HG03378 (cell line): ENCODE results near the gene GPR45.
"Not testable (repeated sequence)": the region's sequence is repeated elsewhere in the genome, so short reads cannot be mapped to it uniquely, and the experiment has no call there.

ENCODE experiments used
- ATAC-seq: cut with Tn5 transposase; IDR thresholded peaks from one replicate; pipeline ENCODE4 v1.9.1; 2021; ENCODE audit warnings: mild to moderate bottlenecking, moderate library complexity; ENCODE audit not compliant: unreplicated experiment

GPR45 gene, protein sequence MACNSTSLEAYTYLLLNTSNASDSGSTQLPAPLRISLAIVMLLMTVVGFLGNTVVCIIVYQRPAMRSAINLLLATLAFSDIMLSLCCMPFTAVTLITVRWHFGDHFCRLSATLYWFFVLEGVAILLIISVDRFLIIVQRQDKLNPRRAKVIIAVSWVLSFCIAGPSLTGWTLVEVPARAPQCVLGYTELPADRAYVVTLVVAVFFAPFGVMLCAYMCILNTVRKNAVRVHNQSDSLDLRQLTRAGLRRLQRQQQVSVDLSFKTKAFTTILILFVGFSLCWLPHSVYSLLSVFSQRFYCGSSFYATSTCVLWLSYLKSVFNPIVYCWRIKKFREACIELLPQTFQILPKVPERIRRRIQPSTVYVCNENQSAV

DNA sequence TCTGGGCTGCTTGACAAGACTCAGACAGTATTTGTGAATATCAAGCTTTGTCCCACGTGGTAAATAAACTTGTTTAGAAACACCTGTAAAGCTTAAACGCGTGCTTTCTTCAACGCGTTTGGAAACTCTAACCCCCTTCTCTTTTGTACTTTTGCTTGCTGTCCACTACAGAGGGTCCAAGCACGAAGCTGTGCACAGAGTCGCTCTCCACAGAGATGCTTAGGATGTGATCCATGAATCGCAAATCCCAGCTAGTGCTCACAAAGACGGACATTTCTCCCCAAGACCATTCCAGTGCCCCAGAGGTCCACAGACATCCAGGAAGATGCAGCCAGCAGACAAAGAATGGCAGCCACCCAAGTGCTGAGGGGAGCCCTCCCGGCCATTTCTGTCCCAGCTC lies at the start of gene GPR45:
TSS of gene GPR45 (plus strand) at position 301 of the 400 bp plus-strand sequence. CDS start 116 bp downstream, outside the sequence.
- ATAC-seq = no peak

DNA sequence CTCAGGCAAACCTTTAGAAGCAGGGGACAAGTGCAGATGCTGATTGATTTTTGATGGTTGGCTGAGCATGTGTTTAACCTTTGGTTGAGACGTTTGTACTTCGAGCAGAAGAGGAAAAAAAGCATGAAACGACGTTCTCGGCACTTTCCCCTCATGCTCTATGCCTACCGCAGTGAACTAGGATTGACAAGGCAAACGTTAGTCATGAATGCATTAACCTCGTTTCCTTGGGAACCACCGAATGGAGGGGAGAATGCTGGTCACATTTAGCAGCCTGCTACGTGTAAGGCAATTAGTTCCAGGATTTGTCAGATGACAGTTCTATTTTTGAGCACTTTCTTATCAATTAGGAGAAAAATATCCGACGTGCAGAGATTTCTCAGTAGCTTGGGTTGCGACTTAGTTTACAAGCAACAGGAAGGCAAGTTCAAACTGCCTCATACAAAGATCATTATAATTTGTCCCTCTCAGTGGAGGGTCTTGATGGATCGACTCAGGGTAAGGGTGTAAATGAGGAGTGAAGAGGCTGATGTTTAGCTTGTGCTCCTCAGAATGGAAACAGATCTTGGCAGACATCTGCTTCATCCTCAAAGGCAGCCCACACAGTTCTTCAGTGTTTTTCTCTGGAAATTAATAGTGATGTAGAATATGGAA lies 47.4 kb upstream of the GPR45 start:
- no peak for ATAC-seq

DNA sequence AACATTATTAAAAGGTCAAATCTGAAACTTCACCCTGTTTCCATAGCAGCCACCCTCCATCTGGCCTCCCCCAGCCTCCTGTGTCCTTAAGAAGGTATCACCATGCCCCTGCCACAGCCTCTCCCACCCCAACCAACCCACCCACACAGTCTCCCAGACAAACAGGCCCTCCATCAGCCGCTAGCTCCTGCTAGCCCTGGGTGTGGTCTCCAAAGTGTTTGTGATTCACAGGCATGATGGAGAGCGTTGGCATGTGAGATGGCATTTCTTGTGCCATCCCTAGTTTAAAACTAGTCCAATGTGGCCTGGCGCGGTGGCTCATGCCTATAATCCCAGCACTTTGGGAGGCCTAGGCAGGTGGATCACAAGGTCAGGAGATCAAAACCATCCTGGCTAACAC lies 44.9 kb upstream of the GPR45 start:
- no peak for ATAC-seq

DNA sequence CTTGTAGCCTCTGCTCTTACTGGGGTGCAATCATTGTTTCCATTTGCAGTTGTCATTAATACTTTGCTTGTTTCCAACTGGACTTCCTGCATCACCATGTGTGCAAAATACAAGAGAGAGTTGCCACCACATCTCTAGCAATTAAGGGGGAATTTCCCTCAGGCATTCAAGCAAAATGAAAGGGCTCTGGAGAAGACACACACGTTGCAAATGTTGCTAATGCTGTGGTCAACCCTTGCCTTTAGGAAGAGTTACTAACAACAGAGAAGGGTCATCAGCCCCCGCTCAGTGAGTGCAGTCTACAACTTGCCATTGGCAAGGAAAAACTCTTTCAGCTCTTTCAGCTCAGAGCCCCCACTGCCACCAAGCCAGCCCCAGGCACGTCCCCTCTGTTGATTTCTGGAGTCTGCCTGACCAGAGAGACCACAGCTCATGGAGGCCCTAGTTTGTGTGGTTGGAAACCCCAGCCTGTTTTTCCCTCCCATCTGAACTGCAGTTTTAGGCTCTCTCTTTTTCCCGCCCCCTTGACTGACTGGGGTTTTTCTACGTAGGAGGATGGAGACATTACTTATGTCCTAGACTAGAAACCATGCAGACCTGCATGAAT lies 25.9 kb upstream of the GPR45 start:
- no peak for ATAC-seq

DNA sequence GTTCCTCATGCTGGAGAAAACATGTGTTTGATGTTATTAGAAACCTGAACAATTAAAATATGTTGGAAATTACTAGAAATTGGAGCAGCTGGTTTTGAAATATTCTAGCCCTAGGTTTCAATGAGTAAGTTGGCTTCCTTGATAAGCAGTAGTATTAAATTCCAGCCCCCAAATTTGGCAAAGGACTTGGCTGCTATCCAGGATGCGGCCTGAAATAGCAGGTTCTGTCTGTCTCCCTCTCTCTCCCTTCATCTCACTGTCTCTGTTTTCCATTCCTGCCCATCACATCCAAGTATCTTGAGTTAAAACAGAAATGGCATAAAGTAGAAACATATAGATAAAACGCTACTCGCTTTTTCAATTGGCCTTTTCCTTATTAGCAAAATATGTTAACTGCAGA lies 20.9 kb upstream of the GPR45 start:
- ATAC-seq = no peak

DNA sequence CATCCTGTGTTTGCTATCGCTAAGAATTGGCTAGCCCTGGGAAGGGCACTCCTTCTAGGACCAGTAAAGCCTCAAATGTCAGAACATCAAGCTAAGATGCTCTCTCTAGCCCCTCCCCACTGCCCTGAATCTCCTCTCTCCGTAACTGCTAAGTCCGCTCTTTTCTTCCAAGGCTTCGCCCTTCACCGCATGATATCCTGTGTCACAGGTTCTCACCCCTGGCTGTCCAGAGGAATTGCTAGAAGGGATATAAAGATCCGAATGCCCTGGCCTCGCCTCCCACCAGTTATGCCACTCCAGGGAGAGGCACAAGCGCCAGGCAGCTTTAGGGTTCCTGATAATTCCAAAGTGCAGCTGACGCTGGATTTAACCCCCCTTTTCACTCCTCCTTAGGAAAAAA lies 17.1 kb upstream of the GPR45 start:
- ATAC-seq = no peak

DNA sequence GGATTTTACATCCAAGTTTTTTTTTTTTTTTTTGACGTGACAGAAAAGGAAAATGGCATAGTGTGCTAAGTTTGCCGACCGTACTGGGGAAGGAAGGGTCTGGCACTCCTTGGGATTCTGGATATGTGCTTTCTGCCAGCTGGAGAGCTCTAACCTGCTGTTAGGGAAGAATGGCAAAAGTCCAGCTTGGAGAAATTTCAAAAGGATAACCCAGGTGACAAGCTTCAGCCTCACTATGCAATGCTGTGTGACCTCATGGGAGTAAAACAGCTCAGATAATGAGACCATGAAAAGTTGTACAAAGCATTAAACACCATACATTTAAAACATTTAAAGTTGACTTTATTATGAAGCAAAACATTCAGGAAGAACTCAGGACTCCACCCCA lies 10.3 kb upstream of the GPR45 start:
- ATAC-seq = no peak

DNA sequence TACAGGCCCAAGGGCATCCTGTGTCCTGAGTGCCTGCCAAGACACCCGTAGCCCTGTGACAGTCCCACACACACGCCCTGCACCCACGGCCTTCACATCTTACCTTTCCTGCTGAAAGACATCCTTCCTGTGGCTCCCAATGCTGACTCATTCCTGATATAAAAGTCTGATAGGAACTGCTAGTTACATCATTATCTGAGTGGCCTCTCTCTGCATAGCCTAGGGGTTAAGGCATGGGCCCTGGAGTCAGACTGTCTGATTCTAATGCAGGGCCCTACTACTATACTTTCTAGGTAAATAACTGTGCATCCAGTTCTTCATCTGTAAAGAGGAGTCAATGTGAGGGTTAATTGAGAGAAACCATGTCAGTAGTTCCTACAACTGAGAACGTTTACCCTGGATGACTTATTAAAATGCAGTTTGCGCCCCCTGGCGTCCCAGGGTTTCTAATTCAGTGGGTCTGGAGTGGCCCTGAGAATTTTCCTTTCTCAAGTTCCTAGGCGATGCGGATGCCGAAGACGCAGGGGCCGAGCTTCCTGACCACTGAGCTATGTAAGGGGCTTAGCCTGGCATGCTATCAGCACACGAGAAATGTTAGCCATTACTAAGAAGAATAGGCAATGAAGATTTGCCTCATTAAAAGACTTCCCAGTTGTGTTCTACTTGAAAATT lies 6.0 kb upstream of the GPR45 start:
- peak; percentile 74 for ATAC-seq

DNA sequence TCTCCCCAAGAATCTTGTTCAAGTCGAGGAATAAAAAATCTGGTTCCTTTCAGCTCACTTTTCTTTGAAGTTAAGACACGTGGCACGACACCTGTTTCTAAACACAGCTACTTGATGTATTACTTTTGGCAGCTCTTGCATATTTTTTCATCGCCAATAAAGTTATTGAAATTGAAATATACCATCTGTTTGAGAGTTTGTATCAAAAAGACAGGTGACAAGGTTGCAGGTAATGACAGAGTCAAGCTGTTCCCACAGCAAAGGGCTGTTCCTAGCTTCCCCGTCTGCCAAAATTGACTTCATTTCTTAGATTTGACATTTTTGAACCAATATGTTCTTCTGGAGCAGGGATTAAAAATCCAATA lies 5.5 kb upstream of the GPR45 start:
- no peak for ATAC-seq

DNA sequence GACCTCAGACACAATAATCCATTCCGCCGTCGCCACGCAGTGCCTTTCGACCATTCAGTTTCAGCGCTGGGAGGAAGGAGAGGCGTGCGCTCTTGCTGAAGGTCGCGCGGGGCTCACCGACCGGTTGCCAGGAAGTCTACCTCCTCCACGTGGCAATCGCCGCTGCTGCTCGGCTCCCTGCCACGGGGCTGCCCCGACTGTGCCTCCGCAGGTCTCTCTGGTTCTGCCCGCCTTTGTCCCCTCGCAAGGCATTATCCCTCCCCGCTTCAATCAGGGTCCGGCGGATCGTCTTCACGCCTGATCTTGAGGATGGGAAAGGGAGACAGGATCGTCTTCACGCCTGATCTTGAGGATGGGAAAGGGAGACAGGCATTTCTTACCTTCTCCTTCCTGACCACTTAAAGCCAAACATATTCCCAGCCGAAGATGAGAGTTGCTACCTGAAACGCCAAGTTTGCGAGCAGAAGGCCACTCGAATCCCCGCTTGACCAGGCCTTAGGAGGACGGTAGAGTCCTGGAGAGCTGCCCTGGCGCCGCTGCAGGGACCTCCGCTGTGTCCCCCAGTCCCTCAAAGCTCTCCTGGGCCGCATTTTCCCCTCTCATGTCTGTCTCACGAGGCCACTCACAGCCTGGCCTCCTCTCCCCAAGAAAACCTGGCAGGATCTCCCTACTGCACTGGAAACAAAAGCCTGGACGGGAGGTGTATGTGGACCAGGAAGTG lies 4.3 kb upstream of the GPR45 start:
- no peak for ATAC-seq

DNA sequence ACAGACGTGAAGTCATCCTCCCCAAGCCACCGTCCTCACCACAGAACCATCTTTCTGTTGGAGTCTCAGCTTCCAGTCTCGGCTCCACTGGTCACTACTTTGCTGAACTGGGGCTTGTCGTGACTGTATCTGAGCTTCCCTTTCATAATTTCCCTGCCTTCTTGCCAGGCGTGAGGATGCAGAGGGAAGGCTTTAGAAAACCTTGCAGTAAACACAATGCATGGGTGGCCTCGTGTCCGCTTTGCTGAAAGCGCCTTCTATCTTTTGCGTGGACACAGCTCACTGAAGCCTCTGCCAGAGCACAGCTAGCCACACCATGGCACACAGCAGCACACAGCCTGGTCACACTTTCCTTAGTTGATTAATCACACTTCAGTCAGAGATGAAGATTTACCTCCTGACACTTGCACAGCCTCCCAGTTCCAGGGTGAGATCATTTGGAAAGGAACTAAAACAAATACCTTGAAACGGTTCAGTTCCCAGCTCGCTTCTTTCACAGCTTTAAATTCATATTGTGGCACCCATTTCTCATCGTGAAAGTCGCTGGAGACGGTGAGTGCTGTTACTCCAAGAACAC lies 2.8 kb upstream of the GPR45 start:
- no peak for ATAC-seq

DNA sequence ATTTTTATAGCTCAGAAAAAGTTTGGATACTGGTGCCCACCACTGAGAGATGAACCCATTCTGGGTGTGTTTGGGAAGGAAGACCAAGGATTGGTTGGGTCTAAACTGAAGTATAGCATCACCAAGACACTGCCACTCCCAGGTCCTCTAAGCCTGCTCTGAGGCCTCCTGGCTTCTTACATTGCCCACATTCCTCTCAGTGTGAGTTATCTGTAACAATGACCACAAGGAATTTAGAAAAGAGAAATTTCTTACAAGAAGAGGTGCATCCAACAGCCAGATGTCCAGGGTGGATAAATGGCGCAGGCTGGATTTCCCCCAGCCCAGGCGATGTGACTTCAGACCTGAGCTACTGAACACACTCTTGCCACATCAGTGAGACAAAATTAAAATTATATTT lies 1.6 kb upstream of the GPR45 start:
- ATAC-seq = no peak

DNA sequence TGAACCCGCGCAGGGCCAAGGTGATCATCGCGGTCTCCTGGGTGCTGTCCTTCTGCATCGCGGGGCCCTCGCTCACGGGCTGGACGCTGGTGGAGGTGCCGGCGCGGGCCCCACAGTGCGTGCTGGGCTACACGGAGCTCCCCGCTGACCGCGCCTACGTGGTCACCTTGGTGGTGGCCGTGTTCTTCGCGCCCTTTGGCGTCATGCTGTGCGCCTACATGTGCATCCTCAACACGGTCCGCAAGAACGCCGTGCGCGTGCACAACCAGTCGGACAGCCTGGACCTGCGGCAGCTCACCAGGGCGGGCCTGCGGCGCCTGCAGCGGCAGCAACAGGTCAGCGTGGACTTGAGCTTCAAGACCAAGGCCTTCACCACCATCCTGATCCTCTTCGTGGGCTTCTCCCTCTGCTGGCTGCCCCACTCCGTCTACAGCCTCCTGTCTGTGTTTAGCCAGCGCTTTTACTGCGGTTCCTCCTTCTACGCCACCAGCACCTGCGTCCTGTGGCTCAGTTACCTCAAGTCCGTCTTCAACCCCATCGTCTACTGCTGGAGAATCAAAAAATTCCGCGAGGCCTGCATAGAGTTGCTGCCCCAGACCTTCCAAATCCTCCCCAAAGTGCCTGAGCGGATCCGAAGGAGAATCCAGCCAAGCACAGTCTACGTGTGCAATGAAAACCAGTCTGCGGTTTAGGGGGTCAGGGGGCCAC lies 897 bp downstream of the GPR45 start:
- no peak for ATAC-seq

DNA sequence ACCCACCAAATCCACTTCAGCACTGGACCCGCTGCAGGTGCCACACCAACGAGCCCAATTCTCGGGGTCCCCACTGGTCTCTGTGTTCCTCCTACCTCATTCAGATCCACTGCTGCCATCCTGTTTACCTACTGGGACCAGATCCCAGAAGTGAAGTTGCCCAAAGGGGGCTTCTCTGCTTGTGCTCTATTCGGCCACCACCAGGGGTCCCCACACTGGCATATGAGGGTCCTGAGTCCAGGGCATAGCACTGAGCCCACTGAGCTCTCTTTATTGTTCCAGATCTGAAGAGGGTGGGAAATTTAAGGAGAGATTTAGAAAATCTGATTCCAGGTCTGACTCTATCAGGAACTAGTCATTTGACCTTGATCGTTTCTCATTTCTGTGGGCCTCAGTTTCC lies 2.4 kb downstream of the GPR45 start:
- ATAC-seq = no peak

DNA sequence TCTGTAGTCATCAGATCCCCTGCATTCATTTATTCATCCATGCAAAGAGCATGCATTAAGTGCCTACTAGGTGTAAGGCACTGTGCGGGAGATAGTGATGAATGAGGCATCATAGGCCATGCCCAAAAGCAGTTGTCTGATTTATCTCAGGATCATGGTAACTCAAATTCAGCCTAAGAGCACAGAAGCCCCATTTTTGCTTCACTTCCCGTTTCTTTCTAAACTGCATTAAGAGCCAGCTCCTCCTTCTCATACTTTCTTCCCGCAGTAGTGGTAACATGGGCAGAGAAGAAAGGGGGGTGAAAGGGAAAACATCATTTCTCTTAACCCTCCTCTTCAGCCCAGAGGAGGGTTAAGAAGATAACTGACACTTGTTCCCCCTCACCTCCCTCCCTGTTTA lies 2.9 kb downstream of the GPR45 start:
- no peak for ATAC-seq

DNA sequence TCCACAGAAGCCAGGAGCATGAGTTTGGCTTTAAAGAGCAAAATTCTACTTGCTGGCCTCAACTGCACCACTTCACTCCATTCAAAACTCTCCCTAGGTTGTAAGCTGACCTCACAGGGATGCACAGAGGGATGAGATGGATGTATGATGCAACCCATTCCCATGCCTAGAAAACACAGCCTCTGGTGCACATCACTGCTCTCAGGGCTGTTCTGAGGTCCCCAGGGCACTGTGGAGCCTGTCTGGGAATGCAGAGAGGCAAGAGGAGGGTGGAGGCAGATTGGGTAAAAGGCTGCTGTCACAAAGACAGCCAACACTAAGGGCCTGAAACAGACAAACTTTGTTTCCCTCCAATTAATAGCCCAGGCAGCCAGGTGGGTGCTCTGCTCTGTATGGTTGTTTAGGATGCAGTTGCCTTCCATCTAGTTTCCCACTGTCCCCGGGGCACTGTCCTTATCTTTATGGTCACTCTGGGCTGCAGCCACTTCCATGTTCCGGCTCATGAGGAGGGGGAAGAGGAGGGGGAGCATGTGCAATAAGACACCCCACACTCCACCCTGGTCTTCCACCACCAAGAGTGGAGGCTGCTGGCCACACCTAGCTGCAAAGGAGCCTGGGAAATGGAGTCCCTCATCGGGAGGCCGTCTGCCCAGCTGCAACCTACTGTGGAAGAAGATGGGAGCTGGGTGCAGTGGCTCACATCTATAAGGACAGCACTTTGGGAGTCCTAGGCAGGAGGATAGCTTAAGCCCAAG lies 7.0 kb downstream of the GPR45 start:
- ATAC-seq = no peak

DNA sequence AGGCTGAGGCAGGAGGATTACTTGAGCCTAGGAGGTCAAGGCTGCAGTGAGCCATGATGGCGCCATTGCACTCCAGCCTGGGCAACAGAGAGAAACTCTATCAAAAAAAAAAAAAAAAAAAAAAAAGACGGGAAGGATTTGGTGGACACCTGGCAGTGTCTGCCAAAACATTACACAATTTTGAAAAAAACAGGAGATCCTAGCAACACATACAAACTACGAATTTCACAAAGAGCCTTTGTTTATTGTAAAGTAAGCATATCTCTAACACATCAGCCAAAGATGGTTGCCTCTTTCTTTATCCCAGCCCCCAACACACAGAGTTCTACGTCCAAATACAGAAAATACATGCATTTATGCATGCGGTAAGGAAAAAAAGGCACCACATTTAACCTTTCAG lies 7.6 kb downstream of the GPR45 start:
- no peak for ATAC-seq

DNA sequence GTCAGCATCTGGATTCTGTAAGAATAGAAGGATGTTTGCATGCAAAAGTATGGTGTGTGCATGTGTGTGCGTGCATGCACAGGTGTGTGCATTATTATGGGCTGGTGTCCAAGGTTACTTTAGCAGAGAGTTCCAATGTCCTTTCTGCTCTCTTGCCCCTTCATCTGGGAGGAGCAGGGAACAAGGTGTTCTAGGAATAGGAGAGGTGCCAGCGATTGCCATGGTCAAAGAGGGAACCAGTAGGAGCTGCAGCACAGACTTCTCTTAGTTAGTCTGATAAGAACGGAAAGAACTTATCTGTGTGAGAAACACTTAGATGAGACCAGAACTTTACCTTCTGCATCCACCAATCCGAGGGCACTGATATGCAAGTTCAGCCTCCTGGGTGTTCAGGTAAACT lies 8.3 kb downstream of the GPR45 start:
- ATAC-seq = no peak

DNA sequence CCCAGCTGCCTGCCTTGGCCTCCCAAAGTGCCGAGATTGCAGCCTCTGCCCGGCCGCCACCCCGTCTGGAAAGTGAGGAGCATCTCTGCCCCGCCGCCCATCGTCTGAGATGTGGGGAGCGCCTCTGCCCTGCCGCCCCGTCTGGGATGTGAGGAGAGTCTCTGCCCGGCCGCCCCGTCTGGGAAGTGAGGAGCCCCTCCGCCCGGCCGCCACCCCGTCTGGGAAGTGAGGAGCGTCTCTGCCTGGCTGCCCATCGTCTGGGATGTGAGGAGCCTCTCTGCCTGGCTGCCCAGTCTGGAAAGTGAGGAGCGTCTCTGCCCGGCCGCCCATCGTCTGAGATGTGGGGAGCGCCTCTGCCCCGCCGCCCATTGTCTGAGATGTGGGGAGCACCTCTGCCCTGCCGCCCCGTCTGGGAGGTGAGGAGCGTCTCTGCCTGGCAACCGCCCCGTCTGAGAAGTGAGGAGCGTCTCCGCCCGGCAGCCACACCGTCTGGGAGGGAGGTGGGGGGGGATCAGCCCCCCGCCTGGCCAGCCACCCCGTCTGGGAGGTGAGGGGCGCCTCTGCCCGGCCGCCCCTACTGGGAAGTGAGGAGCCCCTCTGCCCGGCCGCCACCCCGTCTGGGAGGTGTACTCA lies 9.6 kb downstream of the GPR45 start:
- ATAC-seq = not testable (repeated sequence)
